Ovary (tissue), 3 donors: Measurements from ENCODE around the gene PES1.

ENCODE experiments used
- EP300 ChIP-seq: sonication (generic); formaldehyde crosslinking; IDR thresholded peaks from one replicate; pipeline ENCODE4 v1.6.1; 2017; ENCODE audit warnings: antibody characterized with exemption
- POLR2A ChIP-seq: fragments of 450-650 bp; IDR thresholded peaks from one replicate; pipeline ENCODE4 v1.6.1; 2017; ENCODE audit warnings: antibody characterized with exemption, mild to moderate bottlenecking, moderate library complexity
- TF ChIP-seq, protein P1 (sequence below), 3 donors: fragments of 450-650 bp in 2 of 3; fragments of 200-600 bp in 1 of 3; IDR thresholded peaks; one replicate each; pipeline versions ENCODE4 v1.5.1 to v1.8.0; 2016 to 2022; ENCODE audit warnings: antibody characterized with exemption in 3 of 3, mild to moderate bottlenecking in 1 of 3
- donor health status: DM: no; HTN: no; CAD: no.

DNA sequence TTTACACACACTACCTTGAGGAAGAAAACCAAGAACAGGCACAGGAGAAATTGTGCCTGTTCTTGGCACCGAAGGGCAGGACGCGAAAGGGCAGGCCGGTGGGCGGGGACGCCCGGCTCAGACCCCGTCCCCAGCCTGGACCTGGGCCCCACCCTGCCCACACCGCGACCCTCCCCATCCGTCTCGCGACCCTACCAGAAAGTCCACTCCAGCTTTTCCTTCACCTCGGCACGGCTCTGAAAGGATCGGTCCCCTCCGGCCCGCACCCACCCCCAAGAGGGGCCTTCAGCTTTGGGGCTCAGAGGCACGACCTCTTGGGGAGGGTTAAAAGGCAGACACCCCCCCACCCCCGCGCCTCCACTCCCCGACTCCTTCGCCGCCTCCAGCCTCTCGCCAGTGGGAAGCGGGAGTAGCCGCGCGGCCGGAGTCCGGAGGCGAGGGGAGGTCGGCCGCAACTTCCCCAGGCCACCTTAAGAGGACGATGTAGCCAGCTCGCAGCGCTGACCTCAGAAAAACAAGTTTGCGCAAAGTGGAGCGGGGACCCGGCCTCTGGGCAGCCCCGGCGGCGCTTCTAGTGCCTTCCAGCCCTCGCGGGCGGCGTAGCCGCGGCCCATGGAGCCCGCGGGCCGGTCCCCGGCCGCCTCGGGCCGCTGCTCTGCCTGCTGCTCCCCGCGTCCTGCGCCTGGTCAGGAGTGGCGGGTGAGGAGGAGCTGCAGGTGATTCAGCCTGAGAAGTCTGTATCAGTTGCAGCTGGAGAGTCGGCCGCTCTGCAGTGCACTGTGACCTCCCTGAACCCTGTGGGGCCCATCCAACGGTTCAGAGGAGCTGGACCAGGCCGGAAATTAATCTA lies 49.5 kb downstream of the PES1 start:
- TF ChIP-seq, protein P1, sequence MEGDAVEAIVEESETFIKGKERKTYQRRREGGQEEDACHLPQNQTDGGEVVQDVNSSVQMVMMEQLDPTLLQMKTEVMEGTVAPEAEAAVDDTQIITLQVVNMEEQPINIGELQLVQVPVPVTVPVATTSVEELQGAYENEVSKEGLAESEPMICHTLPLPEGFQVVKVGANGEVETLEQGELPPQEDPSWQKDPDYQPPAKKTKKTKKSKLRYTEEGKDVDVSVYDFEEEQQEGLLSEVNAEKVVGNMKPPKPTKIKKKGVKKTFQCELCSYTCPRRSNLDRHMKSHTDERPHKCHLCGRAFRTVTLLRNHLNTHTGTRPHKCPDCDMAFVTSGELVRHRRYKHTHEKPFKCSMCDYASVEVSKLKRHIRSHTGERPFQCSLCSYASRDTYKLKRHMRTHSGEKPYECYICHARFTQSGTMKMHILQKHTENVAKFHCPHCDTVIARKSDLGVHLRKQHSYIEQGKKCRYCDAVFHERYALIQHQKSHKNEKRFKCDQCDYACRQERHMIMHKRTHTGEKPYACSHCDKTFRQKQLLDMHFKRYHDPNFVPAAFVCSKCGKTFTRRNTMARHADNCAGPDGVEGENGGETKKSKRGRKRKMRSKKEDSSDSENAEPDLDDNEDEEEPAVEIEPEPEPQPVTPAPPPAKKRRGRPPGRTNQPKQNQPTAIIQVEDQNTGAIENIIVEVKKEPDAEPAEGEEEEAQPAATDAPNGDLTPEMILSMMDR (IDR thresholded peaks at IDR 0.05) = peak in 1 of 3 donors; percentile 4
- no peak for TF ChIP-seq POLR2A
- no peak for TF ChIP-seq EP300
